ENCODE data around the gene RSU1.
"Not testable (repeated sequence)": the region's sequence is repeated elsewhere in the genome, so short reads cannot be mapped to it uniquely, and the experiment has no call there.

The RSU1 gene

GRCh38 chr10:16777473-16778370, 39.5 kb downstream of the RSU1 start:
- peak; percentile 15 for DNase-seq

GRCh38 chr10:16776896-16777295, 40.3 kb downstream of the RSU1 start:
- no peak for DNase-seq

GRCh38 chr10:16773334-16773733, 43.9 kb downstream of the RSU1 start:
- no peak for DNase-seq

- DNase-seq: no peak
Measured at GRCh38 chr10:16770670-16771069, 46.6 kb downstream of the RSU1 start.

GRCh38 chr10:16770141-16770540, 47.1 kb downstream of the RSU1 start:
- no peak for DNase-seq

- no peak for DNase-seq
Measured at GRCh38 chr10:16769331-16769730, 47.9 kb downstream of the RSU1 start.

- DNase-seq: no peak
Measured at GRCh38 chr10:16768702-16769101, 48.5 kb downstream of the RSU1 start.

- DNase-seq: no peak
Measured at GRCh38 chr10:16765509-16766375, 51.5 kb downstream of the RSU1 start.

- DNase-seq: no peak
Measured at GRCh38 chr10:16761300-16761699, 55.9 kb downstream of the RSU1 start.

GRCh38 chr10:16756561-16757221, 60.5 kb downstream of the RSU1 start:
- DNase-seq: no peak

GRCh38 chr10:16754765-16755164, 62.5 kb downstream of the RSU1 start:
- DNase-seq: no peak

GRCh38 chr10:16752849-16753248, 64.4 kb downstream of the RSU1 start:
- DNase-seq: not testable (repeated sequence)

GRCh38 chr10:16752099-16752498, 65.1 kb downstream of the RSU1 start:
- no peak for DNase-seq

- DNase-seq: no peak
Measured at GRCh38 chr10:16751244-16751643, 66.0 kb downstream of the RSU1 start.

GRCh38 chr10:16750461-16750860, 66.8 kb downstream of the RSU1 start:
- DNase-seq: no peak

- DNase-seq: no peak
Measured at GRCh38 chr10:16748749-16749148, 68.5 kb downstream of the RSU1 start.

- no peak for DNase-seq
Measured at GRCh38 chr10:16746856-16747255, 70.4 kb downstream of the RSU1 start.

- no peak for DNase-seq
Measured at GRCh38 chr10:16745061-16745460, 72.2 kb downstream of the RSU1 start.

GRCh38 chr10:16742165-16742960, 74.9 kb downstream of the RSU1 start:
- DNase-seq: no peak

- peak; percentile 19 for DNase-seq
Measured at GRCh38 chr10:16741540-16741939, 75.7 kb downstream of the RSU1 start.

- DNase-seq: no peak
Measured at GRCh38 chr10:16737420-16737819, 79.8 kb downstream of the RSU1 start.

- DNase-seq: no peak
Measured at GRCh38 chr10:16735671-16736070, 81.6 kb downstream of the RSU1 start.

All from NCI-H1436 treated with DMSO at 0.1 percent for 48 hours (cell line).